Measurements from ENCODE around the gene TGM2. TPM values are rescaled to one million over a fixed set of nuclear protein-coding genes. Genes with fewer than 3 reads are reported as not detected.

Gene TGM2
- polyA plus RNA-seq, 1 donor (not counting 4 experiments of a cell fraction or from before 2014, with no cell fraction given), result 18.7 TPM

- Histone ChIP-seq H3K4me1 (ENCODE audit: control insufficient read depth, extremely low read depth, insufficient read depth, low read length) (peaks cover 9% of the 10 kb centered on the region), H3K36me3 (ENCODE audit: control insufficient read depth in 2 of 2, extremely low read depth in 1 of 2, insufficient read depth in 2 of 2, low read length in 2 of 2) (peaks cover 19 to 38% of the 10 kb centered on the region in 2 experiments), H3K9me3 (ENCODE audit: control insufficient read depth, low read depth, low read length) (no peaks in the 10 kb centered on the region), H3K4me2 (ENCODE audit: control insufficient read depth, extremely low read depth, insufficient read depth, low read depth, low read length) (no peak overlapping the region), H4K20me1 (ENCODE audit: control insufficient read depth, extremely low read depth, insufficient read depth, low read length) (no peaks in the 10 kb centered on the region), H2AFZ (ENCODE audit: control insufficient read depth, low read length) (no peak overlapping the region), H3K9me1 (ENCODE audit: control insufficient read depth, extremely low read depth, insufficient read depth, low read length) (no peaks in the 10 kb centered on the region), H3K27me3 (ENCODE audit: control insufficient read depth, extremely low read depth, insufficient read depth, low read length) (no peaks in the 10 kb centered on the region), H3K9ac (ENCODE audit: control insufficient read depth, extremely low read depth, insufficient read depth, low read length) (no peak overlapping the region), H3K4me3 (ENCODE audit: control insufficient read depth in 2 of 3, extremely low read depth in 1 of 3, insufficient read depth in 2 of 3, low read depth in 1 of 3, low read length in 3 of 3) (no peak overlapping the region), H3K79me2 (ENCODE audit: control insufficient read depth, insufficient read depth, low read length) (no peaks in the 10 kb centered on the region), H3K27ac (ENCODE audit: control insufficient read depth, insufficient read depth, low read length) (no peak overlapping the region)
- TF ChIP-seq, protein P1, sequence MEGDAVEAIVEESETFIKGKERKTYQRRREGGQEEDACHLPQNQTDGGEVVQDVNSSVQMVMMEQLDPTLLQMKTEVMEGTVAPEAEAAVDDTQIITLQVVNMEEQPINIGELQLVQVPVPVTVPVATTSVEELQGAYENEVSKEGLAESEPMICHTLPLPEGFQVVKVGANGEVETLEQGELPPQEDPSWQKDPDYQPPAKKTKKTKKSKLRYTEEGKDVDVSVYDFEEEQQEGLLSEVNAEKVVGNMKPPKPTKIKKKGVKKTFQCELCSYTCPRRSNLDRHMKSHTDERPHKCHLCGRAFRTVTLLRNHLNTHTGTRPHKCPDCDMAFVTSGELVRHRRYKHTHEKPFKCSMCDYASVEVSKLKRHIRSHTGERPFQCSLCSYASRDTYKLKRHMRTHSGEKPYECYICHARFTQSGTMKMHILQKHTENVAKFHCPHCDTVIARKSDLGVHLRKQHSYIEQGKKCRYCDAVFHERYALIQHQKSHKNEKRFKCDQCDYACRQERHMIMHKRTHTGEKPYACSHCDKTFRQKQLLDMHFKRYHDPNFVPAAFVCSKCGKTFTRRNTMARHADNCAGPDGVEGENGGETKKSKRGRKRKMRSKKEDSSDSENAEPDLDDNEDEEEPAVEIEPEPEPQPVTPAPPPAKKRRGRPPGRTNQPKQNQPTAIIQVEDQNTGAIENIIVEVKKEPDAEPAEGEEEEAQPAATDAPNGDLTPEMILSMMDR (optimal IDR thresholded peaks at IDR 0.05 in 1 of 3, IDR thresholded peaks at IDR 0.05 in 1 of 3, conservative IDR thresholded peaks at IDR 0.05 in 1 of 3; ENCODE audit: extremely low read depth in 1 of 3, insufficient read depth in 2 of 3, low read length in 3 of 3), result no peak
- TF ChIP-seq EZH2 (IDR thresholded peaks at IDR 0.05; ENCODE audit: low read length), result no peak
- DNase-seq (ENCODE audit: low read depth, low spot score), result no peak
- no peak for FAIRE-seq
- dilution Hi-C loops (cut with MboI; ENCODE audit: extremely low pct_ligation_motif_present, low sequenced_read_pairs), result no loop called here
Measured at GRCh38 chr20:38089500-38089899, 75.6 kb downstream of the TGM2 start.

GRCh38 chr20:38085026-38085425, 80.0 kb downstream of the TGM2 start:
- peaks cover 9 to 27% of the 10 kb centered on the region in 2 experiments for H3K36me3 ChIP-seq (ENCODE audit: control insufficient read depth in 2 of 2, extremely low read depth in 1 of 2, insufficient read depth in 2 of 2, low read length in 2 of 2)
- no peaks in the 10 kb centered on the region for H3K9me1 ChIP-seq (ENCODE audit: control insufficient read depth, extremely low read depth, insufficient read depth, low read length)
- no peaks in the 10 kb centered on the region for H4K20me1 ChIP-seq (ENCODE audit: control insufficient read depth, extremely low read depth, insufficient read depth, low read length)
- H3K4me3 ChIP-seq (ENCODE audit: control insufficient read depth in 2 of 3, extremely low read depth in 1 of 3, insufficient read depth in 2 of 3, low read depth in 1 of 3, low read length in 3 of 3), result no peak overlapping the region
- TF ChIP-seq, protein P1 (optimal IDR thresholded peaks at IDR 0.05 in 1 of 3, IDR thresholded peaks at IDR 0.05 in 1 of 3, conservative IDR thresholded peaks at IDR 0.05 in 1 of 3; ENCODE audit: extremely low read depth in 1 of 3, insufficient read depth in 2 of 3, low read length in 3 of 3), result no peak
- TF ChIP-seq EZH2 (IDR thresholded peaks at IDR 0.05; ENCODE audit: low read length), result no peak
- H3K4me2 ChIP-seq (ENCODE audit: control insufficient read depth, extremely low read depth, insufficient read depth, low read depth, low read length), result no peak overlapping the region
- FAIRE-seq (no peak), DNase-seq (ENCODE audit: low read depth, low spot score) (no peak)
- dilution Hi-C loops (cut with MboI; ENCODE audit: extremely low pct_ligation_motif_present, low sequenced_read_pairs), result no loop called here
- H3K27me3 ChIP-seq (ENCODE audit: control insufficient read depth, extremely low read depth, insufficient read depth, low read length), result no peaks in the 10 kb centered on the region
- H3K9me3 ChIP-seq (ENCODE audit: control insufficient read depth, low read depth, low read length), result no peaks in the 10 kb centered on the region
- no peaks in the 10 kb centered on the region for H3K4me1 ChIP-seq (ENCODE audit: control insufficient read depth, extremely low read depth, insufficient read depth, low read length)
- H3K79me2 ChIP-seq (ENCODE audit: control insufficient read depth, insufficient read depth, low read length), result peaks cover 9% of the 10 kb centered on the region
- no peak overlapping the region for H2AFZ ChIP-seq (ENCODE audit: control insufficient read depth, low read length)
- H3K27ac ChIP-seq (ENCODE audit: control insufficient read depth, insufficient read depth, low read length), result no peak overlapping the region
- no peak overlapping the region for H3K9ac ChIP-seq (ENCODE audit: control insufficient read depth, extremely low read depth, insufficient read depth, low read length)
